ENCODE measurements around the gene TM9SF1. TPM values are rescaled to one million over a fixed set of nuclear protein-coding genes. Genes with fewer than 3 reads are reported as not detected.

TM9SF1 gene
- total and polyA plus RNA-seq, 2 of the 13 experiments (the other 11 are each of a cell fraction or from before 2014, with no cell fraction given), result 83.2 to 110 TPM

GRCh38 chr14:24181371-24182077 lies 13.7 kb downstream of the TM9SF1 start (continued):
- TF ChIP-seq ZHX2 (IDR thresholded peaks at IDR 0.05; ENCODE audit: low read depth) (no peak), ZHX2 (CRISPR knock-in tag; IDR thresholded peaks at IDR 0.05; ENCODE audit: borderline replicate concordance) (no peak), SMARCC2 (IDR thresholded peaks at IDR 0.05) (no peak), ATF5 (CRISPR knock-in tag; IDR thresholded peaks at IDR 0.05; ENCODE audit: low read depth) (no peak), ZNF782 (CRISPR knock-in tag; IDR thresholded peaks at IDR 0.05; ENCODE audit: borderline replicate concordance) (0 out of 2 replicates have a peak, but pooled peaks have one; percentile 56), ZNF646 (CRISPR knock-in tag; IDR thresholded peaks at IDR 0.05) (no peak), ZSCAN25 (CRISPR knock-in tag; IDR thresholded peaks at IDR 0.05) (no peak), STAG1 (CRISPR knock-in tag; IDR thresholded peaks at IDR 0.05) (no peak), HES4 (CRISPR knock-in tag; IDR thresholded peaks at IDR 0.05; ENCODE audit: borderline replicate concordance) (0 out of 2 replicates have a peak, but pooled peaks have one; percentile 13), POLR2A (IDR thresholded peaks at IDR 0.05; ENCODE audit: insufficient read depth in 1 of 2, low read depth in 2 of 2, low read length in 2 of 2) (0 out of 4 replicates have a peak, but pooled peaks of 1 of the 2 experiments have one; percentile 25)
